ENCODE data around the gene NDUFAF7.

- TF ChIP-seq CTCF (IDR thresholded peaks at IDR 0.05) (no peak), POLR2A (IDR thresholded peaks at IDR 0.05) (no peak), POLR2AphosphoS5 (IDR thresholded peaks at IDR 0.05) (no peak)
Observed at GRCh38 chr2:37232131-37232933, 874 bp downstream of the NDUFAF7 start.
